Activated T-cell treated with anti-CD3 and anti-CD28 coated beads, Interleukin-2, amount 50 U/mL, for 1 hour (primary cell): ENCODE results near the gene NBAS.

Source experiments
- DNase-seq: peaks from one replicate; pipeline ENCODE4 v3.0.0-alpha.2; 2020

NBAS gene

GRCh38 chr2:15588329-15588919 is 27.3 kb upstream of the NBAS start:
- DNase-seq, result peak; percentile 30

GRCh38 chr2:15584767-15585469 is 23.8 kb upstream of the NBAS start:
- no peak for DNase-seq

GRCh38 chr2:15584316-15584715 is 23.2 kb upstream of the NBAS start:
- DNase-seq, result no peak

GRCh38 chr2:15583826-15584225 is 22.7 kb upstream of the NBAS start:
- no peak for DNase-seq

- DNase-seq, result no peak
These were observed 21.7 kb upstream of the NBAS start for GRCh38 chr2:15582710-15583357.

- DNase-seq, result no peak
These were observed 19.3 kb upstream of the NBAS start for GRCh38 chr2:15580451-15580850.

GRCh38 chr2:15579641-15580040 is 18.5 kb upstream of the NBAS start:
- DNase-seq, result no peak

GRCh38 chr2:15577071-15577735 is 16.1 kb upstream of the NBAS start:
- DNase-seq, result peak; percentile 81

GRCh38 chr2:15571729-15572128 is 10.6 kb upstream of the NBAS start:
- no peak for DNase-seq

GRCh38 chr2:15570104-15570503 is 9.0 kb upstream of the NBAS start:
- no peak for DNase-seq

GRCh38 chr2:15568874-15569273 is 7.7 kb upstream of the NBAS start:
- DNase-seq, result no peak

GRCh38 chr2:15566912-15567311 is 5.8 kb upstream of the NBAS start:
- no peak for DNase-seq

GRCh38 chr2:15565994-15566671 is 5.0 kb upstream of the NBAS start:
- DNase-seq, result no peak

GRCh38 chr2:15565392-15565791 is 4.3 kb upstream of the NBAS start:
- no peak for DNase-seq

- DNase-seq, result no peak
These were observed 2.3 kb upstream of the NBAS start for GRCh38 chr2:15563227-15564100.

GRCh38 chr2:15562354-15563031 is 1.4 kb upstream of the NBAS start:
- no peak for DNase-seq

- peak; percentile 26 for DNase-seq
These were observed 625 bp upstream of the NBAS start for GRCh38 chr2:15561574-15562344.

- DNase-seq, result peak; percentile 19
These were observed 770 bp downstream of the NBAS start for GRCh38 chr2:15560140-15560987.

GRCh38 chr2:15559379-15560139 is 1.6 kb downstream of the NBAS start:
- DNase-seq, result no peak
